ENCODE data around the gene ARL13B.

DNA sequence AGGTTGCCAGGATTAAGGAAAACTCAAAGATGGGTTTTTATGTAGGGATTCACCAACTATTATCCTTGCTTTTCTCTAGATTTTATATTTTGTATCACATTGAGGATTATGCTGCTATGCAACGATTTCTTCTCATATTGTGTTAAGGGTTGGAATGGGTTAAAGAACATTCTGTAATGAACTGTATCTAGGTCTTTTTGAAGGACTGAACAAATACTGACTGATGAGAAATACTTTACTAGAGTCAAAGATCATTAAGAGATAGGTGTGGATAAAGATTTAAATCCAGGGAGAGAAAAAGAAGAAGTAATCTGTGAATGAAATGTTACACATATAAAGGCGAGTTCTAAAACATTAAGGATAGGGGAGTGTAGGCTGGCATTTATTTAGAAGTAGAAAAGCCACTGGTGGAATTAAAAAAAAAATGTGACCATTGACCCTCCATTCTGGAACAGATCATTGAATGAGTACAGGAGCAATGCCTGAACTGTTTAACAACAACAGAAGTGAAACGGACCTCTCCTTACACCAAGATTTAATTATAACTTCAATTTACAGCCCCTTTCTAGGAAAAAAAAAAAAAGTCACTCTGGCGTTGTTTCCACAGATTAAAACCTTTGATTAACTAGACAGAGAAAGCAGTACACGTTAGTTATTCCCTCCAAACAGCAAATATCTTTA, 45.4 kb upstream of the ARL13B start:
- TF ChIP-seq, protein P1, sequence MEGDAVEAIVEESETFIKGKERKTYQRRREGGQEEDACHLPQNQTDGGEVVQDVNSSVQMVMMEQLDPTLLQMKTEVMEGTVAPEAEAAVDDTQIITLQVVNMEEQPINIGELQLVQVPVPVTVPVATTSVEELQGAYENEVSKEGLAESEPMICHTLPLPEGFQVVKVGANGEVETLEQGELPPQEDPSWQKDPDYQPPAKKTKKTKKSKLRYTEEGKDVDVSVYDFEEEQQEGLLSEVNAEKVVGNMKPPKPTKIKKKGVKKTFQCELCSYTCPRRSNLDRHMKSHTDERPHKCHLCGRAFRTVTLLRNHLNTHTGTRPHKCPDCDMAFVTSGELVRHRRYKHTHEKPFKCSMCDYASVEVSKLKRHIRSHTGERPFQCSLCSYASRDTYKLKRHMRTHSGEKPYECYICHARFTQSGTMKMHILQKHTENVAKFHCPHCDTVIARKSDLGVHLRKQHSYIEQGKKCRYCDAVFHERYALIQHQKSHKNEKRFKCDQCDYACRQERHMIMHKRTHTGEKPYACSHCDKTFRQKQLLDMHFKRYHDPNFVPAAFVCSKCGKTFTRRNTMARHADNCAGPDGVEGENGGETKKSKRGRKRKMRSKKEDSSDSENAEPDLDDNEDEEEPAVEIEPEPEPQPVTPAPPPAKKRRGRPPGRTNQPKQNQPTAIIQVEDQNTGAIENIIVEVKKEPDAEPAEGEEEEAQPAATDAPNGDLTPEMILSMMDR (IDR thresholded peaks at IDR 0.05) = no peak
- TF ChIP-seq POLR2A (IDR thresholded peaks at IDR 0.05) = no peak

Data from ovary (tissue), 3 donors.